Ascending aorta (tissue), 2 donors: ENCODE measurements around the gene ABCA13. TPM values are rescaled to one million over a fixed set of nuclear protein-coding genes. Genes with fewer than 3 reads are reported as not detected.

Experiments
- DNase-seq, 2 donors: peaks; one replicate each; pipeline ENCODE4 v3.0.0-alpha.2; 2019; ENCODE audit warnings: low spot score in 2 of 2
- H3K27ac ChIP-seq, 2 donors: fragments of 200-600 bp; sonication (generic); one replicate each; pipeline ENCODE4 v1.5.1; 2016 to 2017; ENCODE audit warnings: mild to moderate bottlenecking in 1 of 2
- H3K27me3 ChIP-seq: fragments of 200-600 bp; sonication (generic); one replicate; pipeline ENCODE4 v1.5.1; 2017
- H3K36me3 ChIP-seq, 2 donors: fragments of 200-600 bp; sonication (generic); one replicate each; pipeline ENCODE4 v1.5.1; 2016
- H3K4me1 ChIP-seq, 2 donors: fragments of 200-600 bp; sonication (generic); one replicate each; pipeline ENCODE4 v1.5.1; 2016 to 2017; ENCODE audit warnings: mild to moderate bottlenecking in 1 of 2
- H3K4me3 ChIP-seq, 2 donors: fragments of 200-600 bp; sonication (generic); one replicate each; pipeline ENCODE4 v1.5.1; 2016 to 2017; ENCODE audit warnings: mild to moderate bottlenecking in 1 of 2
- H3K9me3 ChIP-seq, 2 donors: fragments of 200-600 bp; sonication (generic); one replicate each; pipeline ENCODE4 v1.5.1; 2016
- CTCF ChIP-seq, 3 experiments: fragments of 200-600 bp in 2 of 3; fragments of 450-650 bp in 1 of 3; sonication (generic) in 2 of 3; IDR thresholded peaks; one replicate each; pipeline ENCODE4 v1.5.1; 2016 to 2019; ENCODE audit warnings: antibody characterized with exemption in 3 of 3, mild to moderate bottlenecking in 1 of 3, moderate library complexity in 1 of 3
- intact Hi-C: fragments of 100-400 bp; cut with DNase I; formaldehyde crosslinking; loops from one replicate; pipeline ENCODE4 v1.15.1; 2023
- total RNA-seq: library from RNA; depleted of rRNA; stranded (reverse); fragments of >200 nt; gene quantifications from one replicate; pipeline ENCODE4 v1.1.0, GENCODE V29; 2016

The ABCA13 gene
- total RNA-seq, 1 donor from 2014 or later = not detected

DNA sequence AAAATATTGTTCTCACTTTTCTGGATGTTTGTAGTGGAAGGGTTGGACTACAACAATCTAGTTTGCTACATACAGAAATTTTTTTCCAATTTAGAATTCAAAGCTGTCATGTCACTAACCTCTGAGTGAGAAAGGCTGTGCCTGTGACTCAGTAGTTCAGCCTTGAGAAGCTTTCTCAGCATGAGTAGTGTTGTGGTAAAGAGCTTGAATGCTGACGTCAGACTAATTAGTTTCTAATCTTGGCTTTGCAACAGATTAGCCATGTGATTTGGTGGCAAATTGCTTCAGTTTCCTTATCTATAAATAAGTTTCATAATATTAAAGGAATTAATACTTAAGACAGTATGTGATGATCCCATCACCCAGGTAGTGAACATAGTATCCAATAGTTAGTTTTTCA lies 83.8 kb downstream of the ABCA13 start:
- intact Hi-C loops = no loop called here
- no peaks in the 10 kb centered on the region for H3K4me1 ChIP-seq
- H3K9me3 ChIP-seq = no peaks in the 10 kb centered on the region
- no peak overlapping the region for H3K27ac ChIP-seq
- H3K27me3 ChIP-seq = no peaks in the 10 kb centered on the region
- no peak for DNase-seq
- TF ChIP-seq CTCF (IDR thresholded peaks at IDR 0.05) = no peak
- H3K36me3 ChIP-seq = no peaks in the 10 kb centered on the region
- H3K4me3 ChIP-seq = no peak overlapping the region

DNA sequence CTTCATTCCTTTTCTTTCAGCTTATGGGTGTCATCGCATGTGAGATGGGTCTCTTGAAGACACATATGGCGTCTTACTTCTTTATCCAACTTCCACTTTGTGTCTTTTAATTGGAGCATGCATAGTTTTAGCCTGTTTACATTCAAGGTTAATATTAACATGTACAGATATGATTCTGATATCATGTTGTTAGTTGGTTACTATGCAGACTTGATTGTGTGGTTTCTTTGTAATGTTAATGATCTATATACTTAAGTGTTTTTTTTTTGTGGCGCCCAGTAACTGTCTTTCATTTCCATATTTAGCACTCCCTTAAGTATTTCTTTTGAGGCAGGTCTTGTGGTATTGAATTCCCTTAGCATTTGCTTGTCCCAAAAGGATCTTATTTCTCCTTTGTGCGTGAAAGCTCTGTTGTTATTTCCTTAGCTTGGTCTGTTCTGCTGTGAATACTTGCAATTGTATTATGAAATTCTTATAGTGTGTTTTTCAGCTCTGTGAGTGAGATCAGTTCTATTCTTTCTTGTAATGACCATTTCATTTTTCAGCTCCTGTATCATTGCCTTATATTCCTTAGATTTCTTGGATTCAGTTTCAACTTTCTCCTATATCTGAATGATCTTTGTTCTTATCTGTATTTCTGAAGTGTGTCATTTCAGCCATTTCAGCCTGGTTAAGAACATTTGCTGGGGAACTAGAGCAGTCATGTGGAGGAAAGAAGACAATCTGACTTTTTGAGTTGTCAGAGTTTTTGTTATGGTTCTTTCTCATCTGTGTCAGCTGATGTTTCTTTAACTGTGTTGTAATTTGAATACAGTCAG lies 88.4 kb downstream of the ABCA13 start:
- Histone ChIP-seq H3K4me1 (no peaks in the 10 kb centered on the region), H3K27ac (no peak overlapping the region), H3K36me3 (no peaks in the 10 kb centered on the region), H3K4me3 (no peak overlapping the region), H3K27me3 (no peaks in the 10 kb centered on the region), H3K9me3 (no peaks in the 10 kb centered on the region)
- DNase-seq = no peak
- intact Hi-C loops = no loop called here
- no peak for TF ChIP-seq CTCF (IDR thresholded peaks at IDR 0.05)

DNA sequence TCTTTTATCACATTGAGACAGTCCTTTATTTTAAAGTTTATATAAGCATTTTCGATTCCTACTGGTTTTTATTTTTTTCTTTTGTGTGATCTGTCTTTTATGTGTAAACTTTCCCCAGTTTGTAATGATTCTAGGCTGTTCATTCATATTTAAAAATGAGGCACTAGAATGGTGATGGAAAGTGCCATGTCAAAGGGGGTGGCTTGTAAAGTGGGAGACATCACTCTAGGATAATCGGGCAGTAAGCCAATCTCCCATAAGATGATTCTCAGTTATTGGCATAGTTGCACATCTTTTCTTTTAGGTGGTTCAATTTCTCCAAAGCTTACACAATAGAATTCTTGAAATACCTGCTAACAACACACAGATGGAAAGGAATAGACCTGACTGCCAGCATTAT lies 90.4 kb downstream of the ABCA13 start:
- no peaks in the 10 kb centered on the region for H3K27me3 ChIP-seq

GRCh38 chr7:48262606-48263310 lies 91.5 kb downstream of the ABCA13 start:
- H3K27me3 ChIP-seq = no peaks in the 10 kb centered on the region
- H3K4me1 ChIP-seq = no peaks in the 10 kb centered on the region
- no peaks in the 10 kb centered on the region for H3K36me3 ChIP-seq
- intact Hi-C loops = no loop called here
- H3K27ac ChIP-seq = no peak overlapping the region
- no peak for TF ChIP-seq CTCF (IDR thresholded peaks at IDR 0.05)
- no peaks in the 10 kb centered on the region for H3K9me3 ChIP-seq
- no peak for DNase-seq
- H3K4me3 ChIP-seq = no peak overlapping the region

More for the DNA sequence above, 90.4 kb downstream of the ABCA13 start:
- Histone ChIP-seq H3K4me3 (no peak overlapping the region), H3K9me3 (no peaks in the 10 kb centered on the region), H3K4me1 (no peaks in the 10 kb centered on the region), H3K36me3 (no peaks in the 10 kb centered on the region), H3K27ac (no peak overlapping the region)
- TF ChIP-seq CTCF (IDR thresholded peaks at IDR 0.05) = no peak
- DNase-seq = no peak
- intact Hi-C loops = no loop called here

DNA sequence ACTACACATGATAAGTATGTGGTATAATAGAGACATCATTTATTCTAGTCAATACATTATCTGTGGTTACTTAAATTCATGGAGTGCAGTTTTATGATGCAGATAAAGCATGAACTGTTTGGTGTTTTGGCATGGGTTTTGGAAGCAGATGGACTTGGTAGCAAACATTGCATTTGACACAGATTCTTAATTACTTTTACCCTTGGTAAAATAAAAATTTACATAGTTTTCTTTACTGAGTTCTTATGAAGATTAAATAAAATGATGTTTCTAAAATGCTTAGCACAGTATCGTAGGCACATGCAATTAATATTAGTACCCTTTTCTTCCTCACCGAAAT lies 92.0 kb downstream of the ABCA13 start:
- intact Hi-C loops = no loop called here

More for the DNA sequence above, 92.0 kb downstream of the ABCA13 start:
- Histone ChIP-seq H3K27ac (no peak overlapping the region), H3K4me3 (no peak overlapping the region), H3K27me3 (no peaks in the 10 kb centered on the region), H3K4me1 (no peaks in the 10 kb centered on the region), H3K36me3 (no peaks in the 10 kb centered on the region), H3K9me3 (no peaks in the 10 kb centered on the region)
- TF ChIP-seq CTCF (IDR thresholded peaks at IDR 0.05) = no peak
- no peak for DNase-seq
